ENCODE results near the gene ATF6. TPM values are rescaled to one million over a fixed set of nuclear protein-coding genes. Genes with fewer than 3 reads are reported as not detected.

ATF6 gene
- total RNA-seq, 4 donors from 2014 or later: 13.4 to 24.8 (median 17.6) TPM

GRCh38 chr1:161730050-161730564, 36.0 kb upstream of the ATF6 start:
- H3K27ac ChIP-seq: no peak overlapping the region
- no peak for DNase-seq
- TF ChIP-seq CTCF (IDR thresholded peaks at IDR 0.05) (no peak), POLR2A (IDR thresholded peaks at IDR 0.05) (no peak)
- no peak overlapping the region for H3K4me3 ChIP-seq
- peaks cover 5 to 44% (median 5%) of the 10 kb centered on the region in 3 donors for H3K4me1 ChIP-seq
- peaks cover 0 to 2% (median 0%) of the 10 kb centered on the region in 4 donors for H3K27me3 ChIP-seq
- H3K9me3 ChIP-seq: no peaks in the 10 kb centered on the region
- WGBS, 2 donors: 36 to 38% methylated on average over 5 to 6 of the region's 6 CpGs
- no peaks in the 10 kb centered on the region for H3K36me3 ChIP-seq
- intact Hi-C loops (cut with DNase I): no loop called here

- Histone ChIP-seq H3K36me3 (no peaks in the 10 kb centered on the region), H3K27me3 (no peaks in the 10 kb centered on the region), H3K9me3 (no peaks in the 10 kb centered on the region), H3K4me3 (no peak overlapping the region), H3K4me1 (peaks cover 0 to 40% (median 5%) of the 10 kb centered on the region in 3 donors), H3K27ac (no peak overlapping the region)
- no peak for DNase-seq
- intact Hi-C loops (cut with DNase I): no loop called here
- WGBS, 2 donors: 77 to 85% methylated on average over 6 of the region's 6 CpGs
- no peak for TF ChIP-seq POLR2A (IDR thresholded peaks at IDR 0.05)
Observed at GRCh38 chr1:161731241-161731640, 34.9 kb upstream of the ATF6 start.

- no peak for TF ChIP-seq POLR2A (IDR thresholded peaks at IDR 0.05)
- no peak for TF ChIP-seq CTCF (IDR thresholded peaks at IDR 0.05)
- WGBS, 2 donors: 73 to 86% methylated on average over 5 of the region's 5 CpGs
Observed at GRCh38 chr1:161731981-161732718, 34.0 kb upstream of the ATF6 start.

GRCh38 chr1:161733526-161733925, 32.6 kb upstream of the ATF6 start:
- intact Hi-C loops (cut with DNase I): no loop called here
- Histone ChIP-seq H3K4me1 (peaks cover 0 to 36% (median 4%) of the 10 kb centered on the region in 3 donors), H3K9me3 (no peaks in the 10 kb centered on the region), H3K4me3 (no peak overlapping the region), H3K27me3 (no peaks in the 10 kb centered on the region), H3K36me3 (no peaks in the 10 kb centered on the region), H3K27ac (no peak overlapping the region)
- TF ChIP-seq POLR2A (IDR thresholded peaks at IDR 0.05) (no peak), CTCF (IDR thresholded peaks at IDR 0.05) (no peak)
- 4 to 8% methylated on average over 1 of the region's 1 CpG for WGBS, 2 donors
- no peak for DNase-seq

More at GRCh38 chr1:161731981-161732718, 34.0 kb upstream of the ATF6 start:
- H3K27ac ChIP-seq: no peak overlapping the region
- no peaks in the 10 kb centered on the region for H3K36me3 ChIP-seq
- no peak for DNase-seq
- H3K9me3 ChIP-seq: no peaks in the 10 kb centered on the region
- intact Hi-C loops (cut with DNase I): no loop called here
- H3K4me1 ChIP-seq: peaks cover 0 to 44% (median 4%) of the 10 kb centered on the region in 3 donors
- no peaks in the 10 kb centered on the region for H3K27me3 ChIP-seq
- H3K4me3 ChIP-seq: no peak overlapping the region

GRCh38 chr1:161735837-161736236, 30.3 kb upstream of the ATF6 start:
- no peak for TF ChIP-seq POLR2A (IDR thresholded peaks at IDR 0.05)
- TF ChIP-seq CTCF (IDR thresholded peaks at IDR 0.05): no peak
- no peak for DNase-seq
- H3K4me1 ChIP-seq: peaks cover 0 to 29% (median 4%) of the 10 kb centered on the region in 3 donors
- no peak overlapping the region for H3K4me3 ChIP-seq
- intact Hi-C loops (cut with DNase I): no loop called here
- H3K27me3 ChIP-seq: peaks cover 0 to 4% (median 0%) of the 10 kb centered on the region in 4 donors
- 77 to 93% methylated on average over 3 of the region's 3 CpGs for WGBS, 2 donors
- H3K27ac ChIP-seq: peak overlapping the region in 1 of 4 donors; percentile 65
- no peaks in the 10 kb centered on the region for H3K9me3 ChIP-seq
- H3K36me3 ChIP-seq: no peaks in the 10 kb centered on the region
